A549 (cell line): Measurements from ENCODE around the gene USP24. TPM values are rescaled to one million over a fixed set of nuclear protein-coding genes. Genes with fewer than 3 reads are reported as not detected.

Experiments used
- ATAC-seq, 2 experiments: fragments of 200-7000 bp in 1 of 2; fragments of >200 bp in 1 of 2; cut with Nextera tagmentation in 1 of 2; cut with Tn5 transposase in 1 of 2; 3 replicates each; pipeline versions ENCODE4 v1.8.0 to v1.9.1; 2018 to 2020; ENCODE audit warnings: mild to moderate bottlenecking in 1 of 2, moderate library complexity in 1 of 2
- CTCF ChIA-PET: fragments of 300-600 bp; sonication (Branson Sonifier 250); formaldehyde crosslinking; extraction: SDS; loops from one replicate; lab custom pipeline; 2021; ENCODE audit warnings: antibody characterized with exemption, inconsistent platforms; lab: Yijun Ruan, JAX
- POLR2A ChIA-PET: fragments of 350-600 bp; formaldehyde crosslinking; extraction: SDS; loops from one replicate; lab custom pipeline; 2021; ENCODE audit warnings: antibody characterized with exemption, inconsistent platforms; lab: Yijun Ruan, JAX
- DNase-seq, 2 experiments: peaks; one replicate each; pipeline versions ENCODE4 v3.0.0 to v3.0.0-alpha.2; 2011 to 2016; ENCODE audit warnings: low read depth in 1 of 2, low spot score in 1 of 2
- FAIRE-seq: peaks from 2 replicates; lab custom pipeline; 2011; peaks lifted over from hg19 to GRCh38; lab: Jason Lieb, UNC
- H3K27ac ChIP-seq, 2 experiments: fragments of >200 bp; sonication (Bioruptor Twin); formaldehyde crosslinking; 3 replicates each; pipeline ENCODE4 v1.5.1; 2016 to 2017
- H3K4me1 ChIP-seq: fragments of >200 bp; sonication (Bioruptor Twin); formaldehyde crosslinking; 3 replicates; pipeline ENCODE4 v1.6.1; 2016
- H3K4me2 ChIP-seq: fragments of >200 bp; sonication (Bioruptor Twin); formaldehyde crosslinking; 3 replicates; pipeline ENCODE4 v1.6.1; 2016
- H3K4me3 ChIP-seq: fragments of >200 bp; sonication (Bioruptor Twin); formaldehyde crosslinking; 3 replicates; pipeline ENCODE4 v1.5.1; 2016
- H3K9me3 ChIP-seq: fragments of >200 bp; sonication (Bioruptor Twin); formaldehyde crosslinking; 3 replicates; pipeline ENCODE4 v1.6.1; 2016
- ATOH8 ChIP-seq: fragments of 250-450 bp; sonication (Bioruptor Pico); IDR thresholded peaks from 2 replicates; pipeline ENCODE4 v1.5.0; 2020; ENCODE audit warnings: low read depth, mild to moderate bottlenecking, moderate library complexity
- BCL3 ChIP-seq: fragments of >200 bp; sonication (Bioruptor Twin); formaldehyde crosslinking; IDR thresholded peaks from 3 replicates; pipeline ENCODE4 v1.6.1; 2016
- E2F6 ChIP-seq: IDR thresholded peaks from 2 replicates; pipeline ENCODE4 v1.6.1; 2012; ENCODE audit warnings: low read depth, borderline replicate concordance
- ELK1 ChIP-seq: fragments of 150-350 bp; IDR thresholded peaks from 2 replicates; pipeline ENCODE4 v1.6.1; 2014; ENCODE audit warnings: low read depth, mild to moderate bottlenecking, low read length
- EP300 ChIP-seq, 2 experiments: fragments of >200 bp; sonication (Bioruptor Twin); formaldehyde crosslinking; IDR thresholded peaks; 2 replicates in 1 of 2; 3 replicates in 1 of 2; pipeline ENCODE4 v1.6.1; 2016 to 2017
- FOSB ChIP-seq: fragments of 250-450 bp; sonication (Bioruptor Pico); IDR thresholded peaks from 2 replicates; pipeline ENCODE4 v1.5.0; 2020; ENCODE audit warnings: mild to moderate bottlenecking, moderate library complexity
- FOSL2 ChIP-seq, 2 experiments: fragments of 450-650 bp in 1 of 2; fragments of >200 bp in 1 of 2; sonication (Bioruptor Twin) in 1 of 2; formaldehyde crosslinking; IDR thresholded peaks; 2 replicates each; pipeline versions ENCODE4 v1.5.0 to v1.6.1; 2016 to 2020; ENCODE audit warnings: mild to moderate bottlenecking in 1 of 2, moderate library complexity in 1 of 2
- FOXS1 ChIP-seq: fragments of 250-450 bp; sonication (Bioruptor Pico); IDR thresholded peaks from 2 replicates; pipeline ENCODE4 v1.5.0; 2020; ENCODE audit warnings: mild to moderate bottlenecking, moderate library complexity
- GATA3 ChIP-seq: IDR thresholded peaks from 2 replicates; pipeline ENCODE4 v1.6.1; 2012; ENCODE audit warnings: borderline replicate concordance
- HDAC2 ChIP-seq: fragments of 200-600 bp; sonication (generic); IDR thresholded peaks from 2 replicates; pipeline ENCODE4 v1.6.1; 2016
- HEYL ChIP-seq: fragments of 250-450 bp; sonication (Bioruptor Pico); IDR thresholded peaks from 2 replicates; pipeline ENCODE4 v1.8.0; 2021; ENCODE audit warnings: mild to moderate bottlenecking, moderate library complexity
- HMGXB4 ChIP-seq: fragments of 250-450 bp; sonication (Bioruptor Pico); IDR thresholded peaks from 2 replicates; pipeline ENCODE4 v1.5.0; 2021; ENCODE audit warnings: mild to moderate bottlenecking, moderate library complexity, borderline replicate concordance
- HOXB13 ChIP-seq: fragments of 250-450 bp; sonication (Bioruptor Pico); IDR thresholded peaks from 2 replicates; pipeline ENCODE4 v1.5.0; 2020; ENCODE audit warnings: low read depth, mild to moderate bottlenecking, moderate library complexity
- KDM1A ChIP-seq: fragments of 200-600 bp; sonication (generic); IDR thresholded peaks from 2 replicates; pipeline ENCODE4 v1.6.1; 2016; ENCODE audit warnings: low read depth, mild to moderate bottlenecking
- RARB ChIP-seq: fragments of 250-450 bp; sonication (Bioruptor Pico); IDR thresholded peaks from 2 replicates; pipeline ENCODE4 v1.8.0; 2021; ENCODE audit warnings: mild to moderate bottlenecking, moderate library complexity
- RCOR1 ChIP-seq: fragments of 150-350 bp; IDR thresholded peaks from 2 replicates; pipeline ENCODE4 v1.6.1; 2014; ENCODE audit warnings: antibody characterized with exemption, low read length, low read depth
- USF2 ChIP-seq: fragments of 450-650 bp; IDR thresholded peaks from 2 replicates; pipeline ENCODE4 v1.6.1; 2014; ENCODE audit warnings: antibody characterized with exemption
- WGBS: methylation state at CpG from one replicate; pipeline ENCODE4 v1.1.6; 2017; ENCODE audit errors: missing lambda C conversion rate; 5-methylcytosine and 5-hydroxymethylcytosine counted together
- polyA plus RNA-seq, 4 experiments: library from polyadenylated mRNA; depleted of rRNA in 3 of 4; stranded (reverse); fragments of >200 nt; fragmentation: RNase III in 1 of 4; extraction: RNeasy Plus Mini Kit Qiagen cat#74134 plus additional on column Dnase treatment in 1 of 4; gene quantifications; 2 replicates in 3 of 4; 3 replicates in 1 of 4; pipeline ENCODE4 v1.2.3, GENCODE V29; 2011 to 2017

The USP24 gene
- polyA plus RNA-seq, 2 of the 4 experiments (the other 2 are of a cell fraction), result 14.7 to 21.7 TPM

- TF ChIP-seq ELK1 (no peak), HOXB13 (no peak), EP300 (IDR thresholded peaks at IDR 0.05) (no peak), FOSB (CRISPR knock-in tag) (no peak), USF2 (no peak), E2F6 (no peak), HEYL (CRISPR knock-in tag) (no peak), RARB (no peak), FOXS1 (CRISPR knock-in tag) (no peak), BCL3 (no peak), RCOR1 (no peak), KDM1A (no peak), HMGXB4 (CRISPR knock-in tag) (no peak), ATOH8 (CRISPR knock-in tag) (no peak), FOSL2 (IDR thresholded peaks at IDR 0.05) (no peak), FOSL2 (CRISPR knock-in tag; IDR thresholded peaks at IDR 0.05) (no peak), GATA3 (no peak), HDAC2 (no peak)
- Histone ChIP-seq H3K9me3 (no peaks in the 10 kb centered on the region), H3K4me2 (peak overlapping the region; percentile 94), H3K4me1 (peaks cover 23% of the 10 kb centered on the region), H3K4me3 (peak overlapping the region; percentile 52), H3K27ac (peak overlapping the region; percentile 62 to 85)
- ATAC-seq (peak; percentile 19 to 42; a peak in 5 of 6 replicates), FAIRE-seq (no peak), DNase-seq (no peak)
- CTCF ChIA-PET, result interaction anchor here (1.4 kb wide), 1 partner anchor 18 kb away, joined by 5 read pairs; no protein-coding TSS in a partner anchor
- WGBS, result 41% methylated on average over 29 of the region's 49 CpGs
- POLR2A ChIA-PET, result no interaction called here
Measured at GRCh38 chr1:55040083-55040932, 174.9 kb downstream of the USP24 start.
